ENCODE measurements around the gene RPP30. TPM values are rescaled to one million over a fixed set of nuclear protein-coding genes. Genes with fewer than 3 reads are reported as not detected.

Gene RPP30
- polyA plus RNA-seq, 3 donors: 24.9 to 42.9 (median 40.3) TPM

- H3K36me3 Mint-ChIP-seq: no peaks in the 10 kb centered on the region
- peaks cover 0 to 2% (median 0%) of the 10 kb centered on the region in 7 donors for H3K9me3 Mint-ChIP-seq
- no CpG with 5 or more reads among the region's 7 CpGs for WGBS (ENCODE audit: insufficient coverage)
- Histone ChIP-seq H3K4me3 (replicated peaks in 1 of 3; ENCODE audit: low read depth in 2 of 3, low read length in 3 of 3) (no peak overlapping the region), H3K4me1 (ENCODE audit: control insufficient read depth in 1 of 2, insufficient read depth in 2 of 2, low read length in 2 of 2) (no peaks in the 10 kb centered on the region), H3K9ac (ENCODE audit: insufficient read depth, low read length, poor library complexity, severe bottlenecking) (no peak overlapping the region), H3K9me3 (replicated peaks in 1 of 2; ENCODE audit: control insufficient read depth in 1 of 2, insufficient read depth in 1 of 2, low read length in 2 of 2) (no peaks in the 10 kb centered on the region), H4K20me1 (ENCODE audit: insufficient read depth, low read length) (no peaks in the 10 kb centered on the region), H3K27ac (ENCODE audit: low read depth in 1 of 2, low read length in 2 of 2) (no peak overlapping the region), H2AFZ (ENCODE audit: insufficient read depth, low read depth, low read length, poor library complexity, severe bottlenecking) (no peak overlapping the region), H3K36me3 (replicated peaks in 1 of 2; ENCODE audit: control insufficient read depth in 1 of 2, insufficient read depth in 2 of 2, low read length in 2 of 2) (no peaks in the 10 kb centered on the region), H3K27me3 (ENCODE audit: control insufficient read depth in 2 of 2, insufficient read depth in 2 of 2, low read length in 2 of 2) (no peaks in the 10 kb centered on the region), H3K4me2 (replicated peaks; ENCODE audit: extremely low read depth, low read length, poor library complexity, severe bottlenecking) (no peak overlapping the region), H3K79me2 (ENCODE audit: insufficient read depth, low read length) (no peaks in the 10 kb centered on the region)
- TF ChIP-seq CTCF (IDR thresholded peaks at IDR 0.05): no peak
- H3K27me3 Mint-ChIP-seq (ENCODE audit: low read depth in 3 of 3): peaks cover 3 to 6% (median 6%) of the 10 kb centered on the region in 3 donors
- peaks cover 4% of the 10 kb centered on the region for H3K4me1 Mint-ChIP-seq
- DNase-seq: no peak
- no peak overlapping the region for H3K4me3 Mint-ChIP-seq
- H3K27ac Mint-ChIP-seq: no peak overlapping the region
- intact Hi-C loops (cut with micrococcal nuclease): loop anchor here in 1 of 2 donors (10.0 kb wide), 1 partner anchor 342 kb away; no protein-coding TSS in a partner anchor
Observed at GRCh38 chr10:90912854-90913479, 41.2 kb downstream of the RPP30 start.

- Mint-ChIP-seq H3K27ac (no peak overlapping the region), H3K9me3 (peaks cover 0 to 2% (median 0%) of the 10 kb centered on the region in 7 donors), H3K36me3 (no peaks in the 10 kb centered on the region), H3K4me1 (peaks cover 4% of the 10 kb centered on the region), H3K4me3 (no peak overlapping the region), H3K27me3 (ENCODE audit: low read depth in 3 of 3) (peaks cover 3 to 6% (median 5%) of the 10 kb centered on the region in 3 donors)
- no peak for DNase-seq
- no CpG with 5 or more reads among the region's 2 CpGs for WGBS (ENCODE audit: insufficient coverage)
- Histone ChIP-seq H3K79me2 (ENCODE audit: insufficient read depth, low read length) (no peaks in the 10 kb centered on the region), H3K36me3 (replicated peaks in 1 of 2; ENCODE audit: control insufficient read depth in 1 of 2, insufficient read depth in 2 of 2, low read length in 2 of 2) (no peaks in the 10 kb centered on the region), H3K4me3 (replicated peaks in 1 of 3; ENCODE audit: low read depth in 2 of 3, low read length in 3 of 3) (no peak overlapping the region), H3K9me3 (replicated peaks in 1 of 2; ENCODE audit: control insufficient read depth in 1 of 2, insufficient read depth in 1 of 2, low read length in 2 of 2) (no peaks in the 10 kb centered on the region), H4K20me1 (ENCODE audit: insufficient read depth, low read length) (no peaks in the 10 kb centered on the region), H3K4me1 (ENCODE audit: control insufficient read depth in 1 of 2, insufficient read depth in 2 of 2, low read length in 2 of 2) (no peaks in the 10 kb centered on the region), H3K4me2 (replicated peaks; ENCODE audit: extremely low read depth, low read length, poor library complexity, severe bottlenecking) (no peak overlapping the region), H3K27ac (ENCODE audit: low read depth in 1 of 2, low read length in 2 of 2) (no peak overlapping the region), H3K9ac (ENCODE audit: insufficient read depth, low read length, poor library complexity, severe bottlenecking) (no peak overlapping the region), H3K27me3 (ENCODE audit: control insufficient read depth in 2 of 2, insufficient read depth in 2 of 2, low read length in 2 of 2) (no peaks in the 10 kb centered on the region), H2AFZ (ENCODE audit: insufficient read depth, low read depth, low read length, poor library complexity, severe bottlenecking) (no peak overlapping the region)
- intact Hi-C loops (cut with micrococcal nuclease): loop anchor here in 1 of 2 donors (10.0 kb wide), 1 partner anchor 341 kb away; no protein-coding TSS in a partner anchor
- TF ChIP-seq CTCF (IDR thresholded peaks at IDR 0.05): no peak
Observed at GRCh38 chr10:90913774-90914420, 42.1 kb downstream of the RPP30 start.

Measured in CD14-positive monocyte (primary cell).